Globus pallidus (tissue), 1 donor: Measurements from ENCODE around the gene PLK2.

ENCODE experiments used
- DNase-seq: peaks from one replicate; pipeline ENCODE4 v3.0.0-alpha.2; 2015; ENCODE audit warnings: low spot score

Gene PLK2

GRCh38 chr5:58450018-58450417, 9.9 kb downstream of the PLK2 start:
- no peak for DNase-seq

GRCh38 chr5:58447226-58447625, 12.7 kb downstream of the PLK2 start:
- no peak for DNase-seq

DNA sequence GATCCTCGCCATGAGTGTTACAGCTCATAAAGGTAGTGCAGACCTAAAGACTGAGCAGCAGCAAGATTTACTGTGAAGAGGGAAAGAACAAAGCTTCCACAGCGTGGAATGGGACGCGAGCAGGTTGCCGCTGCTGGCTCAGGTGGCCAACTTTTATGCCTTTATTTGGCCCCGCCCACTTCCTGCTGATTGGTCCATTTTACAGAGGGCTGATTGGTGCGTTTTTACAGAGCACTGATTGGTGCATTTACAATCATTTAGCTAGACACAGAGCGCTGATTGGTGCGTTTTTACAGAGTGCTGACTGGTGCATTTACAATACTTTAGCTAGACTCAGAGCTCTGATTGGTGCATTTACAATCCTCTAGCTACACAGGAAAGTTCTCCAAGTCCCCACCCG, 13.9 kb downstream of the PLK2 start:
- DNase-seq: no peak

- DNase-seq: no peak
Observed at GRCh38 chr5:58444805-58445204, 15.1 kb downstream of the PLK2 start.

GRCh38 chr5:58440901-58441460, 18.9 kb downstream of the PLK2 start:
- DNase-seq: no peak

GRCh38 chr5:58439094-58439644, 20.7 kb downstream of the PLK2 start:
- no peak for DNase-seq

DNA sequence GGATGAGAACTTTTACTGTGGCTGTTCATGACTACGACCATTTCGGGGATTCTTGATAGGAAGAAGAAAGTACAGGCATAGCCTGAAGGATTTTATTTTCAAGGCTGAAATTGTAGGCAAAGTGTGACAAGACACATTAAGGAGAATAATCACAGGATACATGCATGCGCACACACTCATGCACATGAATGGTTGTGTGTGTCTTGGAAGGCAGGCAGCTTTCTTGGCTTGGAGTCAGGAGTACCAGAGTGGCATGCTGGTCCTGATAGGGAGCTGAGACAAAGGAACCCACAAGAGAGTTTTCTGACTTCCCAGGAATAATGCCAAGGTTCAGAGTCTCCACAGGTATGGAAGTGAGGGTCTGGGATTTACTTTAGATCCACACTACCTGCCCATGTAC, 22.2 kb downstream of the PLK2 start:
- DNase-seq: no peak

DNA sequence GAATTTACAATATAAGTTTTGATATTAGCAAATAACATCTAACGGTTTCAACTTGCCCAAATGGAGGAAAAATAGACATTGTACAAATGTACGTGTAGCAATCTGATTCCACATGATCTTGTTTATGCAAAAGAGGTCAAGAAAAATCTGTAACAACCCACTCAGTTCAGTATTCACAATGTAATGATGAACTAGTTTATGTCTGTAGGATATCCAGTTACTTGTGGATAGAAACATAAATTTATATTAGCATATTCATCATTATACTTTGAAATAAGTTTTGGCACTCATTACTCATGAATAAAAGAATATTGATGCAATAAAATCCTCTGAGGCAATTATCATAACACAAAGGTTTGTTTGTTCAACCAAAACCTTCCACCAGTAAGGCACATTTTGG, 28.1 kb downstream of the PLK2 start:
- DNase-seq: no peak

GRCh38 chr5:58412932-58413331, 47.0 kb downstream of the PLK2 start:
- no peak for DNase-seq

DNA sequence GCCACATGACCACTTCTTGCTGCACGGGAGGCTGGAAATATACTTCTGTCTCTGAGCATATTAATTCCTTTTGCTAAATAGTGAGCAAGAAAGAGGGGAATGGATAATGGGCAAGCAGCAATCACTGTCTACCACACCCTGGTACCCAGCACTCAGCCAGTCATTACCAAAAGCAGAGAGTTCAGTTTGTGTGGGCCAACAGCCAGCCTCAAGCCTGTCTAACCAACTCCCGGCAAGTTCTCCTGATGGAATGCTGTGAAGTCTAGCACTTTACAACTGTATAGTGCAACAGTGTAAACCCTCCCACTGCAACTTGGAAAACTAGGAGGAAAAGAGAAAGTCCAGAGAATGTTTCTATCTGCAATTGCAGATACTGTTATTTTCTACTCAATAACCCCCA, 47.8 kb downstream of the PLK2 start:
- DNase-seq: no peak

GRCh38 chr5:58411372-58411771, 48.5 kb downstream of the PLK2 start:
- no peak for DNase-seq

DNA sequence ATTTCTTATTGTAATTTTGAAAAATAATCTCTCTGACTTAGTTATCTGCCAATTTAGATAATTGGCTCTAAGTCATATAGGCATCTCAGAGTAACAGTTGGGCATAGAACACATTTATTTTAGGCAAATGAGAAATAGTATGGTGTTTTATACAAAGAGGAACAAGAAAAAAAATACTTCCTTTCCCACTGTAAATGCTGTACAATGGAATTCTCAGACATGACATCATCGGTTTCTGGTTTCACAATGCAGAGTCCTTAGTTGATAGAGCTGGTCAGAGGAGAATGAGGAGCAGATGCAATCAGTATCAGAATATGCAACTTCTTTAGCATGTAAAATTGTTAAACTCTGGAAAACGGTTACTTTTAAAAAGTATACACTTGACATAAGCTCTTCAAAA, 49.4 kb downstream of the PLK2 start:
- DNase-seq: no peak

GRCh38 chr5:58407042-58407719, 52.7 kb downstream of the PLK2 start:
- no peak for DNase-seq

- no peak for DNase-seq
Observed at GRCh38 chr5:58406394-58406793, 53.5 kb downstream of the PLK2 start.

GRCh38 chr5:58405175-58405574, 54.7 kb downstream of the PLK2 start:
- no peak for DNase-seq

- DNase-seq: no peak
Observed at GRCh38 chr5:58404734-58405133, 55.2 kb downstream of the PLK2 start.
